Ishikawa (cell line): ENCODE results near the gene DNAL1.

Experiments
- CEBPB ChIP-seq: IDR thresholded peaks from 2 replicates; pipeline ENCODE4 v1.6.1; 2012
- CREB1 ChIP-seq: IDR thresholded peaks from 2 replicates; pipeline ENCODE4 v1.6.1; 2012; ENCODE audit warnings: low read depth
- EGR1 ChIP-seq: IDR thresholded peaks from 2 replicates; pipeline ENCODE4 v1.6.1; 2012
- EP300 ChIP-seq: IDR thresholded peaks from 2 replicates; pipeline ENCODE4 v1.6.1; 2012; ENCODE audit warnings: borderline replicate concordance
- FOXM1 ChIP-seq: IDR thresholded peaks from 2 replicates; pipeline ENCODE4 v1.6.1; 2012; ENCODE audit warnings: low read depth, borderline replicate concordance
- NFIC ChIP-seq: IDR thresholded peaks from 2 replicates; pipeline ENCODE4 v1.6.1; 2012
- RAD21 ChIP-seq: IDR thresholded peaks from 2 replicates; pipeline ENCODE4 v1.6.1; 2012; ENCODE audit warnings: low read depth
- TAF1 ChIP-seq: IDR thresholded peaks from 2 replicates; pipeline ENCODE4 v1.6.1; 2012; ENCODE audit warnings: low read depth, mild to moderate bottlenecking
- TCF12 ChIP-seq: IDR thresholded peaks from 2 replicates; pipeline ENCODE4 v1.6.1; 2012; ENCODE audit warnings: low read depth
- TEAD4 ChIP-seq: IDR thresholded peaks from 2 replicates; pipeline ENCODE4 v1.6.1; 2012
- YY1 ChIP-seq: IDR thresholded peaks from 2 replicates; pipeline ENCODE4 v1.6.1; 2012; ENCODE audit warnings: low read depth
- ZBTB7A ChIP-seq: IDR thresholded peaks from 2 replicates; pipeline ENCODE4 v1.6.1; 2012; ENCODE audit warnings: low read depth
- TF ChIP-seq, protein P1 (sequence below): IDR thresholded peaks from 2 replicates; pipeline ENCODE4 v1.6.1; 2012
- TF ChIP-seq, protein P2 (sequence below): IDR thresholded peaks from 2 replicates; pipeline ENCODE4 v1.6.1; 2012
- TF ChIP-seq, protein P3 (sequence below): IDR thresholded peaks from 2 replicates; pipeline ENCODE4 v1.6.1; 2012; ENCODE audit warnings: low read depth, mild to moderate bottlenecking

The DNAL1 gene

DNA sequence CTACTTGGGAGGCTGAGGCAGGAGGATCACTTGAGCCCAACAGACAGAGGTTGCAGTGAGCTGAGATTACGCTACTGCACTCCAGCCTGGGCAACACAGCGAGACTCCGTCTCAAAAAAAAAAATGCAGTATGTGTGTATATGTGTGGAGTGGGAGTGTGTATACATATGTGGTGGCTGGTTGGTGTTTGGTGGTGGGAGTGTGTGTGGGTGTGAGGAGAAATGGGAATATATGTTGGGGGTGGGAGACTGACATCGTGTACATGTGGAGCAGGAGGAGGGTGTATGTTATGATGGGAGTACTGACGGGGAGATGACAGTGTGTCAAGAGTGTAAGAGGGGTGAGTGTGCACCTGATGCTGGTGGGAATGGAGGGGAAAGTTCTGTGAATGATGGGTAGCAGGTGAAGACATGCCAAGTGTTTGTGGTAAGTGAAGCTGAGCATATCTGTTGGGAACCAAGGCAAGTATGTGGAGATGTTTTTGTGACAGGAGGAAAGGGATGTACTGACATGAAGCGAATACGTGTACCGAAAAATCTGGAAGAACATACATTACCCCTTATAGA, 65.2 kb downstream of the DNAL1 start:
- TF ChIP-seq EGR1 (no peak), TCF12 (no peak), TEAD4 (no peak), CREB1 (no peak), TAF1 (no peak), EP300 (no peak), CEBPB (no peak), ZBTB7A (no peak), NFIC (no peak), YY1 (no peak), FOXM1 (no peak)
- TF ChIP-seq, protein P1, sequence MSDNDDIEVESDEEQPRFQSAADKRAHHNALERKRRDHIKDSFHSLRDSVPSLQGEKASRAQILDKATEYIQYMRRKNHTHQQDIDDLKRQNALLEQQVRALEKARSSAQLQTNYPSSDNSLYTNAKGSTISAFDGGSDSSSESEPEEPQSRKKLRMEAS = no peak
- TF ChIP-seq, protein P2, sequence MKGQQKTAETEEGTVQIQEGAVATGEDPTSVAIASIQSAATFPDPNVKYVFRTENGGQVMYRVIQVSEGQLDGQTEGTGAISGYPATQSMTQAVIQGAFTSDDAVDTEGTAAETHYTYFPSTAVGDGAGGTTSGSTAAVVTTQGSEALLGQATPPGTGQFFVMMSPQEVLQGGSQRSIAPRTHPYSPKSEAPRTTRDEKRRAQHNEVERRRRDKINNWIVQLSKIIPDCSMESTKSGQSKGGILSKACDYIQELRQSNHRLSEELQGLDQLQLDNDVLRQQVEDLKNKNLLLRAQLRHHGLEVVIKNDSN = no peak
- TF ChIP-seq, protein P3, sequence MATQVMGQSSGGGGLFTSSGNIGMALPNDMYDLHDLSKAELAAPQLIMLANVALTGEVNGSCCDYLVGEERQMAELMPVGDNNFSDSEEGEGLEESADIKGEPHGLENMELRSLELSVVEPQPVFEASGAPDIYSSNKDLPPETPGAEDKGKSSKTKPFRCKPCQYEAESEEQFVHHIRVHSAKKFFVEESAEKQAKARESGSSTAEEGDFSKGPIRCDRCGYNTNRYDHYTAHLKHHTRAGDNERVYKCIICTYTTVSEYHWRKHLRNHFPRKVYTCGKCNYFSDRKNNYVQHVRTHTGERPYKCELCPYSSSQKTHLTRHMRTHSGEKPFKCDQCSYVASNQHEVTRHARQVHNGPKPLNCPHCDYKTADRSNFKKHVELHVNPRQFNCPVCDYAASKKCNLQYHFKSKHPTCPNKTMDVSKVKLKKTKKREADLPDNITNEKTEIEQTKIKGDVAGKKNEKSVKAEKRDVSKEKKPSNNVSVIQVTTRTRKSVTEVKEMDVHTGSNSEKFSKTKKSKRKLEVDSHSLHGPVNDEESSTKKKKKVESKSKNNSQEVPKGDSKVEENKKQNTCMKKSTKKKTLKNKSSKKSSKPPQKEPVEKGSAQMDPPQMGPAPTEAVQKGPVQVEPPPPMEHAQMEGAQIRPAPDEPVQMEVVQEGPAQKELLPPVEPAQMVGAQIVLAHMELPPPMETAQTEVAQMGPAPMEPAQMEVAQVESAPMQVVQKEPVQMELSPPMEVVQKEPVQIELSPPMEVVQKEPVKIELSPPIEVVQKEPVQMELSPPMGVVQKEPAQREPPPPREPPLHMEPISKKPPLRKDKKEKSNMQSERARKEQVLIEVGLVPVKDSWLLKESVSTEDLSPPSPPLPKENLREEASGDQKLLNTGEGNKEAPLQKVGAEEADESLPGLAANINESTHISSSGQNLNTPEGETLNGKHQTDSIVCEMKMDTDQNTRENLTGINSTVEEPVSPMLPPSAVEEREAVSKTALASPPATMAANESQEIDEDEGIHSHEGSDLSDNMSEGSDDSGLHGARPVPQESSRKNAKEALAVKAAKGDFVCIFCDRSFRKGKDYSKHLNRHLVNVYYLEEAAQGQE = no peak

DNA sequence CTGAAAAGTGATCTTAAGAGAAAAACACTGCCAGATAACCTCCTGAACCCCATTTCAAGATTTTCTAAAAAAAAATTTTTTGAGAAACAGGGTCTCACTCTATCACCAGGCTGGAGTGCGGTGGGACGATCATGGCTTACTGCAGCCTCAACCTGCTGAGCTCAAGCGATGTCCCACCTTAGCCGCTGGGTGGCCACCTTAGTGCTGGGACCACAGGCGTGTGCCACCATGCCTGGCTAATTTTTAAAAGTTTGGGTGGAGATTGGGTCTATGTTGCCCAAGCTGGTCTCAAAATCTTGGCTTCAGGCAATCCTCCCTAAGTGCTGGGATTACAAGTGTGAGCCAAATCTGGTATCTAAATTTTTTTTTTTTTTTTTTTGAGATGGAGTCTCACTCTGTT, 66.0 kb downstream of the DNAL1 start:
- no peak for TF ChIP-seq YY1
- no peak for TF ChIP-seq EP300
- no peak for TF ChIP-seq NFIC
- TF ChIP-seq RAD21 = no peak
- TF ChIP-seq CEBPB = no peak
- TF ChIP-seq CREB1 = no peak
- TF ChIP-seq, protein P3 = no peak
- TF ChIP-seq, protein P1 = no peak
- TF ChIP-seq TAF1 = no peak
- TF ChIP-seq TEAD4 = no peak
- TF ChIP-seq, protein P2 = no peak
- no peak for TF ChIP-seq EGR1
- TF ChIP-seq ZBTB7A = no peak
- TF ChIP-seq TCF12 = no peak
- no peak for TF ChIP-seq FOXM1

DNA sequence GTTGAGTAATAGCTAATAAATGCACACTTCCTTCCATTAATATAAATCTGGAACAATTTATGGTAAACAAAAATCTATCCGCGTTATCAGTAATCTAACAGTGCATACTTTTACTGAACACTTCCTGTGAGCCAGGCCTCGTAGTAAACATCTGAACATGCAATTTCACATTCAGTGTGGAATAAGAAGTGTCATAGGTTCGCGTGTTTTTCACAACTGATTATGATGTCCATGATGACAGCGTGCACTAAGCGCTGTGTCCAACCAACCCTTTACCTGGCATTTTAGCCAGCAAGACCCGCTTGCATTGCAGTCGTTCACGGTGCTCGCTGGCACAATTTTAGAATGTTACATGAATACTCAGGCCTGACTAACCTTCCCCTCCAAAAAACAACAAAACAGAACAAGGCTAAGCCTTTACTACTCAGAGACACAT, 67.3 kb downstream of the DNAL1 start:
- TF ChIP-seq TAF1 (no peak), EGR1 (no peak), FOXM1 (no peak), YY1 (no peak), ZBTB7A (no peak), NFIC (no peak), CEBPB (no peak), EP300 (no peak)
- TF ChIP-seq, protein P3 = no peak
- TF ChIP-seq, protein P1 = no peak
- TF ChIP-seq, protein P2 = no peak

DNA sequence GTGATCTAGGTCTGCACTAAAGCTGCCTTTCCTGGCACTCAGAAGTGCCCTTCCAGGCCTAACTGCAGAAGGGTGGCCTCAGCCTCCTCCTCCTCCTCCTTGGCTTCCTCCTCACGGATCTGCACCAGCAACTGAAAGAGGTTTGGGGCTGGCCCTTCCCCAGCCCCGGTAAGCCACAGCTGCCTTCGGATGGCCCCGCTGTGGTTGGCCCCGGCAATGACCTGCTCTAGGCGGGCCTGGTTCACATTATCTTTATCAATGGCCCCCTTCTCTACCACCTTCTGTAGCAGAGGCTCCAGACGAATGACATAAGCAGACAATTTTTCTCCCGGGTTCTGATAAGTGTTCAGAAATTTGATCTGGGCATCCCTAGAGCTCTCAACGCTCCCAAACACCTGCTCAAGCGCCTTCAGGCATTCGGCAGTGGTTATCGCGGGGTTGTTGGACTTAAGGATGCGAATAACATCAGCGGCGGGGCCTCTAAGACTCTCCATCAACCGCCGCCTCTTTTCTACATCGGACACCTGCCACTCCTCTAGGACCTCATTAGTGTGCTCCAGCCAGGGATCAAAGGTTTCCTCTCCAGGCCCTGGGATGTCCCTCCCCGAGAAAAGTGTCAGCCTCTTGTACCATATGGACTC, 67.9 kb downstream of the DNAL1 start:
- no peak for TF ChIP-seq NFIC
- TF ChIP-seq YY1 = no peak
- TF ChIP-seq, protein P1 = no peak
- no peak for TF ChIP-seq TEAD4
- TF ChIP-seq FOXM1 = no peak
- TF ChIP-seq TCF12 = no peak
- TF ChIP-seq, protein P2 = no peak
- TF ChIP-seq EGR1 = no peak
- TF ChIP-seq, protein P3 = no peak
- TF ChIP-seq CREB1 = no peak
- TF ChIP-seq TAF1 = no peak
- no peak for TF ChIP-seq EP300
- no peak for TF ChIP-seq CEBPB
- TF ChIP-seq RAD21 = no peak
- no peak for TF ChIP-seq ZBTB7A
